HG03354 (cell line): ENCODE measurements around the gene HS3ST1.

Experiments used
- ATAC-seq: cut with Tn5 transposase; IDR thresholded peaks from one replicate; pipeline ENCODE4 v1.9.1; 2021; ENCODE audit warnings: mild to moderate bottlenecking; ENCODE audit not compliant: unreplicated experiment, poor library complexity, severe bottlenecking

HS3ST1 gene

DNA sequence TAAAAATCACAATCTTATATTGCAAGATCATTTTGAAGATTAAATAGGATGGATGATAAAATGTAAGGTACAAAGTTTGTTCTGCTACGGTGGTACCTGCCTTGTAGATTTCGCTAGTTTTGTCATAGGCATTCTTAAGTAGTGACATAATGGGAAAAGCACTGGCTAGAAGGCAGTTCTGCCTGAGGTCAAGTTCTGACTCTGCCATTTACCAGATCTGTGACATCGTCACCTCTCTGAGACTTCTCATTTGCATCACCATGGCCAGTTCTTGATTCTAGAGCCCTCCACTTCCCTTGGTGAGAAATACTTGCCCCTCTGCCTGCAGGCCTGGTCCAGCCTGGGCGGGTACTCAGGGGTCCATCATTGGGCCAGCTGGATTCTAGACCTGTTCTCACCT is 85.2 kb downstream of the HS3ST1 start:
- no peak for ATAC-seq
